Activated CD4-positive, alpha-beta T cell treated with anti-CD3 and anti-CD28 coated beads for 1 hour (primary cell): Measurements from ENCODE around the gene C19orf47.
A peak's percentile ranks its signal among the peaks of the same experiment; 100 is the strongest.

ENCODE experiments used
- DNase-seq: peaks from one replicate; pipeline ENCODE4 v3.0.0-alpha.2; 2020

The C19orf47 gene

GRCh38 chr19:40313229-40313983 is 34.8 kb downstream of the C19orf47 start:
- no peak for DNase-seq

- no peak for DNase-seq
Measured at GRCh38 chr19:40312533-40312932, 35.7 kb downstream of the C19orf47 start.

- DNase-seq = no peak
Measured at GRCh38 chr19:40309666-40310065, 38.5 kb downstream of the C19orf47 start.

GRCh38 chr19:40305403-40305802 is 42.8 kb downstream of the C19orf47 start:
- peak; percentile 54 for DNase-seq

- no peak for DNase-seq
Measured at GRCh38 chr19:40304306-40304705, 43.9 kb downstream of the C19orf47 start.

- no peak for DNase-seq
Measured at GRCh38 chr19:40303765-40304164, 44.4 kb downstream of the C19orf47 start.

GRCh38 chr19:40302224-40303011 is 45.8 kb downstream of the C19orf47 start:
- DNase-seq = no peak

GRCh38 chr19:40300668-40301067 is 47.5 kb downstream of the C19orf47 start:
- no peak for DNase-seq

- no peak for DNase-seq
Measured at GRCh38 chr19:40298026-40298425, 50.2 kb downstream of the C19orf47 start.

GRCh38 chr19:40294560-40294959 is 53.6 kb downstream of the C19orf47 start:
- DNase-seq = no peak

- DNase-seq = no peak
Measured at GRCh38 chr19:40286971-40287421, 61.2 kb downstream of the C19orf47 start.

GRCh38 chr19:40286235-40286970 is 61.8 kb downstream of the C19orf47 start:
- DNase-seq = no peak

- DNase-seq = peak; percentile 98
Measured at GRCh38 chr19:40285353-40286234, 62.6 kb downstream of the C19orf47 start.

- DNase-seq = peak; percentile 57
Measured at GRCh38 chr19:40284501-40285352, 63.5 kb downstream of the C19orf47 start, which contains the start of gene AKT2. Gene AKT2 (minus strand): TSS chr19:40285345. CDS start chr19:40265267, 20,078 bp downstream.

- no peak for DNase-seq
Measured at GRCh38 chr19:40284251-40284500, 64.0 kb downstream of the C19orf47 start.

GRCh38 chr19:40283414-40284250 is 64.6 kb downstream of the C19orf47 start:
- DNase-seq = no peak

- no peak for DNase-seq
Measured at GRCh38 chr19:40282920-40283319, 65.3 kb downstream of the C19orf47 start.

GRCh38 chr19:40282209-40282580 is 66.0 kb downstream of the C19orf47 start:
- no peak for DNase-seq

GRCh38 chr19:40281381-40282208 is 66.6 kb downstream of the C19orf47 start:
- DNase-seq = no peak
